GM10248 (cell line): Measurements from ENCODE around the gene PANX1.

Experiments
- CTCF ChIA-PET: fragments of 300-600 bp; sonication (Branson Sonifier 250); formaldehyde crosslinking; extraction: SDS; loops from one replicate; lab custom pipeline; 2021; ENCODE audit warnings: antibody characterized with exemption; lab: Yijun Ruan, JAX
- POLR2A ChIA-PET: fragments of 350-650 bp; sonication (Branson Sonifier 250); formaldehyde crosslinking; extraction: SDS; loops from one replicate; lab custom pipeline; 2020; ENCODE audit warnings: antibody characterized with exemption; lab: Yijun Ruan, JAX
- DNase-seq: peaks from one replicate; pipeline ENCODE4 v3.0.0; 2012; ENCODE audit errors: extremely low spot score
- CTCF ChIP-seq: IDR thresholded peaks from 2 replicates; pipeline ENCODE4 v1.5.1; 2012; ENCODE audit warnings: mild to moderate bottlenecking, low read depth; ENCODE audit errors: extremely low read depth, missing control alignments, control extremely low read depth

The PANX1 gene

GRCh38 chr11:94100253-94100652, 28.4 kb upstream of the PANX1 start:
- POLR2A ChIA-PET = no interaction called here

GRCh38 chr11:94103471-94103870, 25.2 kb upstream of the PANX1 start:
- ChIA-PET CTCF (no interaction called here), POLR2A (no interaction called here)
- no peak for TF ChIP-seq CTCF
- DNase-seq = no peak

More at GRCh38 chr11:94100253-94100652, 28.4 kb upstream of the PANX1 start:
- TF ChIP-seq CTCF = no peak
- DNase-seq = no peak
- CTCF ChIA-PET = no interaction called here

- ChIA-PET CTCF (interaction anchor here (0.8 to 1.2 kb wide), 2 partner anchors 24 to 183 kb away, joined by 3 to 4 read pairs; partner anchors contain the start of gene PANX1), POLR2A (no interaction called here)
- no peak for TF ChIP-seq CTCF
- DNase-seq = no peak
These were observed 23.9 kb upstream of the PANX1 start for GRCh38 chr11:94104734-94105133.

- ChIA-PET POLR2A (no interaction called here), CTCF (no interaction called here)
- no peak for TF ChIP-seq CTCF
- DNase-seq = no peak
These were observed 21.9 kb upstream of the PANX1 start for GRCh38 chr11:94106716-94107115.

- ChIA-PET POLR2A (no interaction called here), CTCF (no interaction called here)
- no peak for DNase-seq
- no peak for TF ChIP-seq CTCF
These were observed 21.3 kb upstream of the PANX1 start for GRCh38 chr11:94107363-94107762.

- no peak for TF ChIP-seq CTCF
- CTCF ChIA-PET = no interaction called here
- POLR2A ChIA-PET = no interaction called here
- no peak for DNase-seq
These were observed 17.4 kb upstream of the PANX1 start for GRCh38 chr11:94111241-94111640.

- ChIA-PET POLR2A (no interaction called here), CTCF (no interaction called here)
- no peak for DNase-seq
These were observed 17.0 kb upstream of the PANX1 start for GRCh38 chr11:94111660-94112059.

More at GRCh38 chr11:94111660-94112059, 17.0 kb upstream of the PANX1 start:
- no peak for TF ChIP-seq CTCF
